ENCODE data around the gene TFEB.

DNA sequence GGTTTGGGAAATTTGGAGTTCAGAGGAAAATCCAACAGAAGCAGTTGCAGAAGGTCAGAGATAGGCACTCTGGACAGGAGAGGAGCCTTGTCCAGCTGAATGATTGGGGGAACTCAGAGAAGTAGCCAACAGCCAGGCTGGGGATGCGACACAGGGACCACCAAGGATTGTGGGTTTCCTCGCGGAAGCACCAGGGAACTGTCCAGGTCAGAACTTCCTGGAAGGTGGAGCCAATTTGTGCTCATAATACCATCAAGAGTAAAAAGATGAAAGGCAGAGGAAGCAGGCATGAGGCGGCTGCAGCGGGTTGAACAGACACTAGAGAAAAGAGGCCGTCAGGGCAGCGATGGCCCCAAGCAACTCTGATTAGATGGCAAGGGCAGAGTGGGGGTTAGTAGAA lies 63.4 kb downstream of the TFEB start:
- TF ChIP-seq POLR2A (IDR thresholded peaks at IDR 0.05; ENCODE audit: low read depth, low read length) (no peak), EZH2 (IDR thresholded peaks at IDR 0.05; ENCODE audit: borderline replicate concordance, low read depth, low read length, severe bottlenecking) (no peak), POLR2AphosphoS5 (IDR thresholded peaks at IDR 0.05; ENCODE audit: insufficient read depth, low read depth, low read length) (no peak)
- TF ChIP-seq, protein P1, sequence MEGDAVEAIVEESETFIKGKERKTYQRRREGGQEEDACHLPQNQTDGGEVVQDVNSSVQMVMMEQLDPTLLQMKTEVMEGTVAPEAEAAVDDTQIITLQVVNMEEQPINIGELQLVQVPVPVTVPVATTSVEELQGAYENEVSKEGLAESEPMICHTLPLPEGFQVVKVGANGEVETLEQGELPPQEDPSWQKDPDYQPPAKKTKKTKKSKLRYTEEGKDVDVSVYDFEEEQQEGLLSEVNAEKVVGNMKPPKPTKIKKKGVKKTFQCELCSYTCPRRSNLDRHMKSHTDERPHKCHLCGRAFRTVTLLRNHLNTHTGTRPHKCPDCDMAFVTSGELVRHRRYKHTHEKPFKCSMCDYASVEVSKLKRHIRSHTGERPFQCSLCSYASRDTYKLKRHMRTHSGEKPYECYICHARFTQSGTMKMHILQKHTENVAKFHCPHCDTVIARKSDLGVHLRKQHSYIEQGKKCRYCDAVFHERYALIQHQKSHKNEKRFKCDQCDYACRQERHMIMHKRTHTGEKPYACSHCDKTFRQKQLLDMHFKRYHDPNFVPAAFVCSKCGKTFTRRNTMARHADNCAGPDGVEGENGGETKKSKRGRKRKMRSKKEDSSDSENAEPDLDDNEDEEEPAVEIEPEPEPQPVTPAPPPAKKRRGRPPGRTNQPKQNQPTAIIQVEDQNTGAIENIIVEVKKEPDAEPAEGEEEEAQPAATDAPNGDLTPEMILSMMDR (IDR thresholded peaks at IDR 0.05; ENCODE audit: extremely low read depth in 1 of 2, insufficient read depth in 1 of 2, low read depth in 1 of 2, low read length in 2 of 2) = no peak
- TF ChIP-seq, protein P2, sequence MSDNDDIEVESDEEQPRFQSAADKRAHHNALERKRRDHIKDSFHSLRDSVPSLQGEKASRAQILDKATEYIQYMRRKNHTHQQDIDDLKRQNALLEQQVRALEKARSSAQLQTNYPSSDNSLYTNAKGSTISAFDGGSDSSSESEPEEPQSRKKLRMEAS (IDR thresholded peaks at IDR 0.05; ENCODE audit: insufficient read depth, insufficient read length) = no peak

Data from endothelial cell of umbilical vein (primary cell).